HCT116 (cell line): Measurements from ENCODE around the gene WHRN. TPM values are rescaled to one million over a fixed set of nuclear protein-coding genes. Genes with fewer than 3 reads are reported as not detected.

ENCODE experiments used
- ATAC-seq: fragments of 200-7000 bp; cut with Tn5 transposase; 2 replicates; pipeline ENCODE4 v1.9.1; 2020; ENCODE audit warnings: mild to moderate bottlenecking, moderate library complexity
- BruUV-seq: library from RNA; stranded (reverse); fragments of 400-500 nt; replicated peaks from 2 replicates; lab custom pipeline; 2021; lab: Mats Ljungman, UMichigan
- CTCF ChIA-PET: fragments of 300-600 bp; sonication (Branson Sonifier 250); formaldehyde crosslinking; loops from one replicate; lab custom pipeline; 2021; ENCODE audit warnings: antibody characterized with exemption; lab: Charles Lee
- POLR2A ChIA-PET: fragments of 300-600, 350-600 bp; sonication (Branson Sonifier 250); formaldehyde crosslinking; loops from one replicate; lab custom pipeline; 2021; ENCODE audit warnings: antibody characterized with exemption; lab: Charles Lee
- RAD21 ChIA-PET, 2 experiments: fragments of 300-600 bp; sonication (Branson Sonifier 250); formaldehyde crosslinking; loops; one replicate each; lab custom pipeline; 2023; ENCODE audit warnings: low total read pairs in 2 of 2; ENCODE audit not compliant: uncharacterized antibody in 2 of 2, unreplicated experiment in 2 of 2, low non-redundant PET in 1 of 2; lab: Charles Lee
- DNase-seq: peaks from one replicate; pipeline ENCODE4 v3.0.0-alpha.2; 2010; ENCODE audit warnings: low read depth, low spot score
- H2AFZ ChIP-seq: fragments of 200-600 bp; shearing (Covaris generic), sonication (generic); 2 replicates; pipeline ENCODE4 v1.6.1; 2017; ENCODE audit warnings: low read depth, mixed run types, mixed read lengths, antibody characterized with exemption, low read length; ENCODE audit not compliant: poor library complexity, severe bottlenecking
- H3K27ac ChIP-seq: 2 replicates; pipeline ENCODE4 v1.5.1; 2012; ENCODE audit warnings: low read depth, low read length
- H3K27me3 ChIP-seq: fragments of 200-600 bp; sonication (generic); 2 replicates; pipeline ENCODE4 v1.6.1; 2016; ENCODE audit warnings: mixed run types, low read length, mixed read lengths; ENCODE audit not compliant: insufficient read depth
- H3K36me3 ChIP-seq, 2 experiments: fragments of 200-500 bp in 1 of 2; fragments of 200-600 bp in 1 of 2; sonication (Bioruptor generic) in 1 of 2; sonication (generic) in 1 of 2; 2 replicates each; pipeline versions ENCODE4 v1.5.1 to v1.6.1; 2014 to 2016; ENCODE audit warnings: low read length in 2 of 2, inconsistent platforms in 1 of 2, mixed read lengths in 1 of 2, mixed run types in 1 of 2; ENCODE audit not compliant: insufficient read depth in 2 of 2, control insufficient read depth in 1 of 2
- H3K4me1 ChIP-seq, 2 experiments: fragments of 200-600 bp in 1 of 2; sonication (generic) in 1 of 2; 2 replicates each; pipeline versions ENCODE4 v1.5.1 to v1.6.1; 2012 to 2017; ENCODE audit warnings: low read length in 2 of 2, inconsistent platforms in 1 of 2, mild to moderate bottlenecking in 1 of 2, mixed read lengths in 1 of 2, mixed run types in 1 of 2, moderate library complexity in 1 of 2; ENCODE audit not compliant: insufficient read depth in 2 of 2, control insufficient read depth in 1 of 2
- H3K4me2 ChIP-seq: fragments of 200-600 bp; sonication (generic); 2 replicates; pipeline ENCODE4 v1.6.1; 2017; ENCODE audit warnings: mixed run types, low read length, mixed read lengths
- H3K4me3 ChIP-seq, 2 experiments: fragments of 200-600 bp in 1 of 2; sonication (generic) in 1 of 2; replicated peaks in 1 of 2; 2 replicates each; pipeline ENCODE4 v1.5.1; 2011 to 2016; ENCODE audit warnings: low read length in 2 of 2, control low read depth in 1 of 2, low read depth in 1 of 2, mild to moderate bottlenecking in 1 of 2, mixed read lengths in 1 of 2, mixed run types in 1 of 2
- H3K79me2 ChIP-seq: fragments of 200-600 bp; sonication (generic); 2 replicates; pipeline ENCODE4 v1.6.1; 2017; ENCODE audit warnings: mild to moderate bottlenecking, mixed run types, low read length, moderate library complexity, mixed read lengths; ENCODE audit not compliant: insufficient read depth
- H3K9ac ChIP-seq: fragments of 200-600 bp; sonication (generic); 2 replicates; pipeline ENCODE4 v1.6.1; 2016; ENCODE audit warnings: low read length, mixed read lengths
- H3K9me2 ChIP-seq: fragments of 200-600 bp; sonication (generic), shearing (Covaris generic); 2 replicates; pipeline ENCODE4 v1.6.1; 2017; ENCODE audit warnings: mixed run types, mild to moderate bottlenecking, moderate library complexity; ENCODE audit not compliant: insufficient read depth
- H3K9me3 ChIP-seq, 2 experiments: fragments of 200-500 bp in 1 of 2; fragments of 200-600 bp in 1 of 2; sonication (Bioruptor generic) in 1 of 2; sonication (generic) in 1 of 2; 2 replicates each; pipeline ENCODE4 v1.6.1; 2014 to 2017; ENCODE audit warnings: low read length in 2 of 2, mixed read lengths in 2 of 2, inconsistent platforms in 1 of 2, low read depth in 1 of 2, mild to moderate bottlenecking in 1 of 2, mixed run types in 1 of 2, moderate library complexity in 1 of 2; ENCODE audit not compliant: control insufficient read depth in 1 of 2, insufficient read depth in 1 of 2
- H4K20me1 ChIP-seq: fragments of 200-600 bp; sonication (generic), shearing (Covaris generic); 2 replicates; pipeline ENCODE4 v1.6.1; 2017; ENCODE audit warnings: mixed run types, mild to moderate bottlenecking, moderate library complexity; ENCODE audit not compliant: insufficient read depth
- CEBPB ChIP-seq: IDR thresholded peaks from 2 replicates; pipeline ENCODE4 v1.6.1; 2012; ENCODE audit warnings: low read depth
- ELF1 ChIP-seq: IDR thresholded peaks from 2 replicates; pipeline ENCODE4 v1.6.1; 2012; ENCODE audit warnings: low read depth, borderline replicate concordance
- EZH2phosphoT487 ChIP-seq: fragments of 200-600 bp; IDR thresholded peaks from 2 replicates; pipeline ENCODE4 v1.6.1; 2018; ENCODE audit warnings: antibody characterized with exemption, borderline replicate concordance
- POLR2A ChIP-seq: IDR thresholded peaks from 2 replicates; pipeline ENCODE4 v1.7.0; 2011; ENCODE audit warnings: borderline replicate concordance; ENCODE audit not compliant: insufficient read depth, insufficient read length; ENCODE audit errors: extremely low read depth
- TCF7L2 ChIP-seq: IDR thresholded peaks from 2 replicates; pipeline ENCODE4 v1.7.0; 2011; ENCODE audit warnings: borderline replicate concordance, inconsistent platforms; ENCODE audit not compliant: insufficient read depth, insufficient read length; ENCODE audit errors: extremely low read depth
- ZFX ChIP-seq: fragments of 450-650 bp; IDR thresholded peaks from 2 replicates; pipeline ENCODE4 v1.6.1; 2017
- intact Hi-C: fragments of 100-400 bp; cut with micrococcal nuclease; formaldehyde crosslinking; loops from 2 replicates; pipeline ENCODE4 v1.10.0; 2022
- total RNA-seq: library from RNA; stranded (reverse); gene quantifications from one replicate; pipeline ENCODE4 v1.2.1, GENCODE V29; 2021; ENCODE audit not compliant: unreplicated experiment
- TF ChIP-seq, protein P1 (sequence below), 3 experiments: fragments of 200-600 bp in 1 of 3; sonication (generic) in 1 of 3; IDR thresholded peaks in 2 of 3; conservative IDR thresholded peaks in 1 of 3; 2 replicates each; pipeline ENCODE4 v1.5.1; 2012 to 2017; ENCODE audit warnings: low read depth in 2 of 3, low read length in 2 of 3, antibody characterized with exemption in 1 of 3, borderline replicate concordance in 1 of 3, control low read depth in 1 of 3, mild to moderate bottlenecking in 1 of 3, mixed read lengths in 1 of 3, mixed run types in 1 of 3, moderate library complexity in 1 of 3; ENCODE audit not compliant: insufficient read depth in 1 of 3
- TF ChIP-seq, protein P2 (sequence below): IDR thresholded peaks from 2 replicates; pipeline ENCODE4 v1.6.1; 2012; ENCODE audit warnings: low read depth

WHRN gene
- total RNA-seq, 1 experiment from 2014 or later: 12.8 TPM

DNA sequence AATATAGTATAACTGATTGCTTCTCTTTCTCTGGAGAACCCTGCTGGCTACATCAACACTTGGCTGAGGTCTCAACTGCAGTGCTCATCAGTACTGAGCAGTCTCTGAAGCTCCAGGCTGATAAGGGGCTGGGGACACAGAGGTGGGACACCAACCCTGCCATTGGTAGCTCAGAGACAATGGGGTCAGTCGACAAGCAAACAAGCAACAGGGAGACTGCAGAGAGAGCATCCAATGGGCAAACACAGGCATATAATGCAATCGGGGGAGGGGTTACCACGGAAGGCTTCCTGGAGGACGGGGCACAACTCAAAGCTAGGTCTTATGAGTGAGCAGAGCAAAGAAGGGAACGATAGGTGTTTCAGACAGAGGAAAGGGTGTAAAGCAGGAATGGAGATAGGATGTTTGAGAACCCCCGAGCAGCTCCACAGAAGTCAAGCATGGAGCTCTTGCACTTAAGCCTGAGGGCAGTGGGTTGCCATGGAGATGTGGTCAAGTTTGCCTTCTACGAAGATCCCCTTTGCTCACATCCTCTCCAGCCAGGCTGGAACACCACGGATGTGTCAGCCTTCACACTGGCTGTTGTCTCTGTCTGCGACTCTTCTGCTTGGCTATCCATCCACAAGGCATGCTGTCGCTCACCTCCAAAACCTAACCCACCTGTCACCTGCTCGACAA is 96.0 kb downstream of the WHRN start:
- no peak for DNase-seq
- H3K27me3 ChIP-seq: no peaks in the 10 kb centered on the region
- no peak overlapping the region for H3K4me3 ChIP-seq
- ChIA-PET RAD21 (no interaction called here), CTCF (no interaction called here)
- no peaks in the 10 kb centered on the region for H3K79me2 ChIP-seq
- H2AFZ ChIP-seq: no peak overlapping the region
- intact Hi-C loops: loop anchor here (5.0 kb wide), 1 partner anchor 78 kb away; no protein-coding TSS in a partner anchor
- no peak overlapping the region for H3K4me2 ChIP-seq
- TF ChIP-seq EZH2phosphoT487 (no peak), ZFX (no peak), ELF1 (no peak), CEBPB (no peak), TCF7L2 (no peak), POLR2A (no peak)
- TF ChIP-seq, protein P1, sequence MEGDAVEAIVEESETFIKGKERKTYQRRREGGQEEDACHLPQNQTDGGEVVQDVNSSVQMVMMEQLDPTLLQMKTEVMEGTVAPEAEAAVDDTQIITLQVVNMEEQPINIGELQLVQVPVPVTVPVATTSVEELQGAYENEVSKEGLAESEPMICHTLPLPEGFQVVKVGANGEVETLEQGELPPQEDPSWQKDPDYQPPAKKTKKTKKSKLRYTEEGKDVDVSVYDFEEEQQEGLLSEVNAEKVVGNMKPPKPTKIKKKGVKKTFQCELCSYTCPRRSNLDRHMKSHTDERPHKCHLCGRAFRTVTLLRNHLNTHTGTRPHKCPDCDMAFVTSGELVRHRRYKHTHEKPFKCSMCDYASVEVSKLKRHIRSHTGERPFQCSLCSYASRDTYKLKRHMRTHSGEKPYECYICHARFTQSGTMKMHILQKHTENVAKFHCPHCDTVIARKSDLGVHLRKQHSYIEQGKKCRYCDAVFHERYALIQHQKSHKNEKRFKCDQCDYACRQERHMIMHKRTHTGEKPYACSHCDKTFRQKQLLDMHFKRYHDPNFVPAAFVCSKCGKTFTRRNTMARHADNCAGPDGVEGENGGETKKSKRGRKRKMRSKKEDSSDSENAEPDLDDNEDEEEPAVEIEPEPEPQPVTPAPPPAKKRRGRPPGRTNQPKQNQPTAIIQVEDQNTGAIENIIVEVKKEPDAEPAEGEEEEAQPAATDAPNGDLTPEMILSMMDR (IDR thresholded peaks at IDR 0.05 in 2 of 3, conservative IDR thresholded peaks at IDR 0.05 in 1 of 3; ENCODE audit: borderline replicate concordance in 1 of 3, insufficient read depth in 1 of 3, low read depth in 2 of 3, low read length in 2 of 3): no peak
- TF ChIP-seq, protein P2, sequence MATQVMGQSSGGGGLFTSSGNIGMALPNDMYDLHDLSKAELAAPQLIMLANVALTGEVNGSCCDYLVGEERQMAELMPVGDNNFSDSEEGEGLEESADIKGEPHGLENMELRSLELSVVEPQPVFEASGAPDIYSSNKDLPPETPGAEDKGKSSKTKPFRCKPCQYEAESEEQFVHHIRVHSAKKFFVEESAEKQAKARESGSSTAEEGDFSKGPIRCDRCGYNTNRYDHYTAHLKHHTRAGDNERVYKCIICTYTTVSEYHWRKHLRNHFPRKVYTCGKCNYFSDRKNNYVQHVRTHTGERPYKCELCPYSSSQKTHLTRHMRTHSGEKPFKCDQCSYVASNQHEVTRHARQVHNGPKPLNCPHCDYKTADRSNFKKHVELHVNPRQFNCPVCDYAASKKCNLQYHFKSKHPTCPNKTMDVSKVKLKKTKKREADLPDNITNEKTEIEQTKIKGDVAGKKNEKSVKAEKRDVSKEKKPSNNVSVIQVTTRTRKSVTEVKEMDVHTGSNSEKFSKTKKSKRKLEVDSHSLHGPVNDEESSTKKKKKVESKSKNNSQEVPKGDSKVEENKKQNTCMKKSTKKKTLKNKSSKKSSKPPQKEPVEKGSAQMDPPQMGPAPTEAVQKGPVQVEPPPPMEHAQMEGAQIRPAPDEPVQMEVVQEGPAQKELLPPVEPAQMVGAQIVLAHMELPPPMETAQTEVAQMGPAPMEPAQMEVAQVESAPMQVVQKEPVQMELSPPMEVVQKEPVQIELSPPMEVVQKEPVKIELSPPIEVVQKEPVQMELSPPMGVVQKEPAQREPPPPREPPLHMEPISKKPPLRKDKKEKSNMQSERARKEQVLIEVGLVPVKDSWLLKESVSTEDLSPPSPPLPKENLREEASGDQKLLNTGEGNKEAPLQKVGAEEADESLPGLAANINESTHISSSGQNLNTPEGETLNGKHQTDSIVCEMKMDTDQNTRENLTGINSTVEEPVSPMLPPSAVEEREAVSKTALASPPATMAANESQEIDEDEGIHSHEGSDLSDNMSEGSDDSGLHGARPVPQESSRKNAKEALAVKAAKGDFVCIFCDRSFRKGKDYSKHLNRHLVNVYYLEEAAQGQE: no peak
- TF ChIP-seq, all 23 proteins: peak for 0
- H3K9me3 ChIP-seq: no peaks in the 10 kb centered on the region
- POLR2A ChIA-PET: no interaction called here
- no peaks in the 10 kb centered on the region for H3K9me2 ChIP-seq
- no peak overlapping the region for H3K9ac ChIP-seq
- no peaks in the 10 kb centered on the region for H3K4me1 ChIP-seq
- BruUV-seq: no TSS peak
- no peaks in the 10 kb centered on the region for H3K36me3 ChIP-seq
- no peak overlapping the region for H3K27ac ChIP-seq
- no peaks in the 10 kb centered on the region for H4K20me1 ChIP-seq
- ATAC-seq: no peak
